ENCODE measurements around the gene BLTP2. TPM values are rescaled to one million over a fixed set of nuclear protein-coding genes. Genes with fewer than 3 reads are reported as not detected.

The BLTP2 gene
- polyA plus RNA-seq: 61.9 TPM
- long read RNA-seq, donor 1, partial matches to known transcripts: 0 of 4 reads
- long read RNA-seq, donor 1, other reads (novel, unspliced or antisense): 0 of 4 reads
- long read RNA-seq, donor 2, partial matches to known transcripts: 5 of 9 reads
- long read RNA-seq, donor 2, other reads (novel, unspliced or antisense): 0 of 9 reads
- long read RNA-seq, donor 3: 0 reads
- long read RNA-seq, donor 4, partial matches to known transcripts: 0 of 1 reads
- long read RNA-seq, donor 4, other reads (novel, unspliced or antisense): 0 of 1 reads
- long read RNA-seq, donor 5: 0 reads
- long read RNA-seq, donor 6, transcript KIAA0100-210 (11 exons, 1,582 nt): major isoform, 8 of 9 reads
- long read RNA-seq, donor 6, partial matches to known transcripts: 0 of 9 reads
- long read RNA-seq, donor 6, other reads (novel, unspliced or antisense): 0 of 9 reads
- long read RNA-seq, donor 7, partial matches to known transcripts: 2,212 of 2,312 reads
- long read RNA-seq, donor 7, other reads (novel, unspliced or antisense): 98 of 2,312 reads
- long read RNA-seq, donor 8, full-length matches to known transcripts: 8 of 8 reads
- long read RNA-seq, donor 8, partial matches to known transcripts: 0 of 8 reads
- long read RNA-seq, donor 8, other reads (novel, unspliced or antisense): 0 of 8 reads
- long read RNA-seq, donor 9, partial matches to known transcripts: 0 of 1 reads
- long read RNA-seq, donor 9, other reads (novel, unspliced or antisense): 0 of 1 reads
- long read RNA-seq, donor 10, partial matches to known transcripts: 5 of 6 reads
- long read RNA-seq, donor 10, other reads (novel, unspliced or antisense): 0 of 6 reads
- long read RNA-seq, donor 11, partial matches to known transcripts: 0 of 2 reads
- long read RNA-seq, donor 11, other reads (novel, unspliced or antisense): 0 of 2 reads

DNA sequence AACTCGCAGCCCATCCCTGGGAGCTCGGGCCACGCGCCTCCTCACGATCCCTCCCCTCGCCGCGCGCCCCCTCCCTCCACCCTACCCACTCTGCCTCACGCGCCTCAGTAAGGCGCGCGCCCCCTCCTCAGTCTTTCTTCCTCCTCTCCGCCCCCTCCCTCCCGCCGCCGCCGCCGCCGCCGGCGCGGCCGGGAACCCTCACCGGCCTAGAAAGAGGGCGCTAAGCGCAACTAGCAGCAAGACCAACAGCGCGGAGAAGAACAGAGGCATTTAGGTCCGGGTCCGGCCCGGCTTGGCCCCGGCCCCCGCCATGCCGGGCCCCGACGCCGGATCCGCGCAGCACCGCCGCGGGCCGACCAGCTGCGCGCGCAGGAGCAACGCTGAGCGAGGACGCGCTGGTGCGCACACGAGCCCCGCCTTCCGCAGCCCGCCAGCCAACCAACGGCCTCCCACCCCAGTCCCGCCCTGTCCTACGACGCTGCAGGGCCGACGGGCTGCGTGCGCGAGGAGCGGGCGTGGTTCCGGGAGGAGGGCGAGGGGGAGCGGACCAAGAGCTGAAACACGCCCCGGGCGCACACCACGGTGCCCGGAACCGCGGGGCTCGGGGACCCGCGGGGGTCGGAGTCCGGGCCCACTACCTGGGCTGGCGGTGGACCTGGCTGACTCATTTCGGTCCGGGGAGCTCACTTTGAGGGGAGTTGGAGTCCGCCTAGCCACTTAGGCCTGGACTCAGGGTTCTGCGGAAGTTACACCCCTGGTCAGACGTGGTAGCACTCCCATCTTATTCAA, at the start of gene BLTP2:
TSS of gene BLTP2 (minus strand) at position 372 of the 789 bp plus-strand sequence. CDS start at position 270, 102 bp downstream.
- Histone ChIP-seq H3K27ac (ENCODE audit: low read length) (peak within 1 kb of the TSS; percentile 94), H3K36me3 (ENCODE audit: control insufficient read depth, insufficient read depth, low read length) (peaks cover 38% of the 10 kb centered on the region), H3K27me3 (ENCODE audit: control insufficient read depth, insufficient read depth, low read length) (no peaks in the 10 kb centered on the region), H3K9me3 (ENCODE audit: control insufficient read depth, low read depth, low read length) (no peaks in the 10 kb centered on the region), H3K4me3 (ENCODE audit: low read length) (peak within 1 kb of the TSS; percentile 88), H3K4me1 (ENCODE audit: control insufficient read depth, insufficient read depth, low read length) (peaks cover 23% of the 10 kb centered on the region)
- DNase-seq: peak; percentile 98 to 99
- no CpG with 5 or more reads among the region's 89 CpGs for whole genome bisulfite sequencing (ENCODE audit: insufficient coverage, low lambda C conversion rate)

DNA sequence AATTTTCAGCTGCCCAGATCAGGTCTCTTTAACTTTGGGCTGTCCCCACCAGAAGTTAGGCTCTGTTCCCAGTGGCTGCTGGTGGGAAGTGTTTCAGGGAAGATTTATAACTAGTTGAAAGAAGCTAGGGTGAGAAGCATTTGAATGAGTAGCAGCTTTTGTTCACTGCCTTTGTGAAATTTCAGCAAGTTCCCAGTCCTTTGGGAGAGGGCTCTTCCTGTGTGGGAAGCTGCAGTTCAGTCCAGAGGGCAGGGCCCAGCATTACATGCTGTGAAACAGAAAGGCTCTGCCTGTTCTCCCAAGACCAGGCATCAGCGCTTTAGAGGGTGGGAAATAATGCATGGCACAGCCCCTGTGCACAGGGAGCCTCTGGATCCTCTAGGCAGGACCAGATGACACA, 48.9 kb upstream of the BLTP2 start:
- Histone ChIP-seq H3K4me1 (ENCODE audit: control insufficient read depth, insufficient read depth, low read length) (peaks cover 21% of the 10 kb centered on the region), H3K9me3 (ENCODE audit: control insufficient read depth, low read depth, low read length) (no peaks in the 10 kb centered on the region), H3K36me3 (ENCODE audit: control insufficient read depth, insufficient read depth, low read length) (peaks cover 87% of the 10 kb centered on the region), H3K27me3 (ENCODE audit: control insufficient read depth, insufficient read depth, low read length) (no peaks in the 10 kb centered on the region), H3K4me3 (ENCODE audit: low read length) (no peak overlapping the region), H3K27ac (ENCODE audit: low read length) (no peak overlapping the region)
- no CpG with 5 or more reads among the region's 1 CpG for WGBS (ENCODE audit: insufficient coverage, low lambda C conversion rate)
- DNase-seq: no peak

DNA sequence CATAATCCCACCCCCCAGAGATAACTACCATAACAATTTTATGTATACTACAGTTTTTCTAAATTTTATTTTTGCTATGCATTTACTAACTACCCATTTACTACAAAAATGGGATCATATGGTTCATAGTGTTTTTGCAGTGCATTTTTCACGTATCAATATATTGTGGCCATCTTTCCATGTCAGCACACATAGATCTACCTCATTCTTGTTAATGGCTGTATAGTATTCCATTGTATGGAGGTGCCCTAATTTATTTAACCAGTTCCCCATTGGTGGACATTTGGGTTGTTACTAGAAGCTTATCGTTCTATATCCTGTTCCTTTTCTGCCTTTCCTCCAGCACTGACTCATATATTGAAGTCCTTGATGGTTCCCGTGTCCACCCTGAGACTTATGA, 44.1 kb upstream of the BLTP2 start:
- DNase-seq: no peak
- WGBS (ENCODE audit: insufficient coverage, low lambda C conversion rate): 100% methylated on average over 2 of the region's 3 CpGs
- Histone ChIP-seq H3K9me3 (ENCODE audit: control insufficient read depth, low read depth, low read length) (no peaks in the 10 kb centered on the region), H3K36me3 (ENCODE audit: control insufficient read depth, insufficient read depth, low read length) (peaks cover 90% of the 10 kb centered on the region), H3K4me3 (ENCODE audit: low read length) (no peak overlapping the region), H3K4me1 (ENCODE audit: control insufficient read depth, insufficient read depth, low read length) (no peaks in the 10 kb centered on the region), H3K27ac (ENCODE audit: low read length) (no peak overlapping the region), H3K27me3 (ENCODE audit: control insufficient read depth, insufficient read depth, low read length) (no peaks in the 10 kb centered on the region)

DNA sequence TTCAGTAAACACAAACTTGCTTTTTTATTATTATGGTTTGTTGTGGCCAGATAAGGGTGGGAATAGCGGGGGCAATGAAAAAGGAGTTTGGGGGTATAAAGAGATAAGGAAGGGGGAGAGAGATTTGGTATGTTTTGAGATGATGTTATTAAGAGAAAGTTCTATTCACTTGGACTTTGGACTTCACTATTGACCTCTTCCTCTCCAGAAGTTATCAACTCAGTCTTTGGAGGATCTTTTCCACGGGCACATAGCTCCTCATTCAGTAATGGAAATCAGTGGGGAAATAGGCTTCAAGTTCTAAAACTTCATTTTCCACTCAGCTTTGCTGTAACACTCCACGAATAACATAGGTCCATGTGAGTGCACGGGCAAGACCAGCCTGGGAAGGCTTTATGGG, 43.5 kb upstream of the BLTP2 start:
- 75% methylated on average over 3 of the region's 4 CpGs for WGBS (ENCODE audit: insufficient coverage, low lambda C conversion rate)
- no peak for DNase-seq
- Histone ChIP-seq H3K27ac (ENCODE audit: low read length) (no peak overlapping the region), H3K4me3 (ENCODE audit: low read length) (no peak overlapping the region), H3K27me3 (ENCODE audit: control insufficient read depth, insufficient read depth, low read length) (no peaks in the 10 kb centered on the region), H3K9me3 (ENCODE audit: control insufficient read depth, low read depth, low read length) (no peaks in the 10 kb centered on the region), H3K4me1 (ENCODE audit: control insufficient read depth, insufficient read depth, low read length) (no peaks in the 10 kb centered on the region), H3K36me3 (ENCODE audit: control insufficient read depth, insufficient read depth, low read length) (peaks cover 88% of the 10 kb centered on the region)

DNA sequence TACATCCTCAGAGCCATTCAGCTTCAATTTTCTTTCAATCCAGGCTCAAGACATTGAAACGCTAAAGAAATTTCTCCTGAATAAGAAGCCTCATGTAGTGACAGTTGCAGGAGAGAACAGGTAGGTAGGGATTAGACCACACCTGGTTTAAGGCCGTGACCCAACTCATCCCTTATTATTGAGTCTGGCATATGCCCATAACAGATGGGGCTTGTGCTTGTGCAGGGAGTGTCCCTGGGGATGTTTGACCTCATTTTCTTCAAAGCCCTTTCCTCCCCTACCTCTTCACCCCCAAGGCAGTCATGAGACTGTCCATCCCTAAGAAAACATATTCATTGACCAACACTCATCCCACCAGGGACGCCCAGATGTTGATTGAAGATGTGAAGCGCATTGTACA, 41.3 kb upstream of the BLTP2 start:
- no peak for DNase-seq
- no CpG with 5 or more reads among the region's 4 CpGs for WGBS (ENCODE audit: insufficient coverage, low lambda C conversion rate)
- Histone ChIP-seq H3K27ac (ENCODE audit: low read length) (no peak overlapping the region), H3K27me3 (ENCODE audit: control insufficient read depth, insufficient read depth, low read length) (no peaks in the 10 kb centered on the region), H3K4me3 (ENCODE audit: low read length) (no peak overlapping the region), H3K36me3 (ENCODE audit: control insufficient read depth, insufficient read depth, low read length) (peaks cover 96% of the 10 kb centered on the region), H3K4me1 (ENCODE audit: control insufficient read depth, insufficient read depth, low read length) (no peaks in the 10 kb centered on the region), H3K9me3 (ENCODE audit: control insufficient read depth, low read depth, low read length) (no peaks in the 10 kb centered on the region)

DNA sequence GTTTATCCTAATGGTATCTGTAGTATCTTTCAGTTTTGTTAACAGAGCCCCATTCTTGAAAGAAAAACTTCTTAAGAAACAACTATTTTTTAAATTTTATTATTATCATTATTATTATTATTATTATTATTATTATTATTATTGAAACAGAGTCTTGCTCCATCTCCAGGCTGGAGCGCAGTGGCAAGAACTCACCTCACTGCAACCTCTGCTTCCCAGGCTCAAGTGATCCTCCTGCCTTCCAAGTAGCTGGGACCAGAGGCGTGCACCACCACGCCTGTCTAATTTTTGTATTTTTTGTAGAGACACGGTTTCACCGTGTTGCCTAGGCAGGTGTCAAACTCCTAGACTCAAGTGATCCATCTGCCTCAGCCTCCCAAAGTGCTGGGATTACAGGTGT, 40.4 kb upstream of the BLTP2 start:
- no peak for DNase-seq
- Histone ChIP-seq H3K36me3 (ENCODE audit: control insufficient read depth, insufficient read depth, low read length) (peaks cover 96% of the 10 kb centered on the region), H3K27ac (ENCODE audit: low read length) (no peak overlapping the region), H3K4me1 (ENCODE audit: control insufficient read depth, insufficient read depth, low read length) (no peaks in the 10 kb centered on the region), H3K9me3 (ENCODE audit: control insufficient read depth, low read depth, low read length) (no peaks in the 10 kb centered on the region), H3K27me3 (ENCODE audit: control insufficient read depth, insufficient read depth, low read length) (no peaks in the 10 kb centered on the region), H3K4me3 (ENCODE audit: low read length) (no peak overlapping the region)
- WGBS (ENCODE audit: insufficient coverage, low lambda C conversion rate): 100% methylated on average over 2 of the region's 5 CpGs

DNA sequence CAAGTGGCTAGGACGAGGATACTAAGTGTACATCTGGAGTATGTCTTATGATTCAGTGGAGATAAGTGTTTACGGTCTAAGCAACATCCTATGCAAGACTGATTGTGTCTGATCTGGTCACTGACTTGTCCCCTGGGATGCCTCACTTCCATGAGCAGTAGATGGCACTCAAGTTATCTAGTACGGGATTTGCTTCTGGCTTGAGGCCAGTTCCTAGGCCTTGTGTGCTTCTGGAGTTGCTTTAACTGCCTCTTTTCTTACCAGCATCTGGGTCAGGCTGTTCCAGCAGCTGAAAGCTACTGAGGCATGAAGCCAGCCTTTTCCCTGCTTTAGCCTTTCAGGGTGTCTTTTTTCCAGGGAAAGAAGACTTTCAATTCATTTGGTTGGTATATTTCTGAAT, 40.0 kb upstream of the BLTP2 start:
- Histone ChIP-seq H3K27me3 (ENCODE audit: control insufficient read depth, insufficient read depth, low read length) (no peaks in the 10 kb centered on the region), H3K36me3 (ENCODE audit: control insufficient read depth, insufficient read depth, low read length) (peaks cover 92% of the 10 kb centered on the region), H3K4me3 (ENCODE audit: low read length) (no peak overlapping the region), H3K4me1 (ENCODE audit: control insufficient read depth, insufficient read depth, low read length) (no peaks in the 10 kb centered on the region), H3K27ac (ENCODE audit: low read length) (no peak overlapping the region), H3K9me3 (ENCODE audit: control insufficient read depth, low read depth, low read length) (no peaks in the 10 kb centered on the region)
- WGBS (ENCODE audit: insufficient coverage, low lambda C conversion rate): 40% methylated on average over 1 of the region's 3 CpGs
- DNase-seq: peak; percentile 52 to 61

DNA sequence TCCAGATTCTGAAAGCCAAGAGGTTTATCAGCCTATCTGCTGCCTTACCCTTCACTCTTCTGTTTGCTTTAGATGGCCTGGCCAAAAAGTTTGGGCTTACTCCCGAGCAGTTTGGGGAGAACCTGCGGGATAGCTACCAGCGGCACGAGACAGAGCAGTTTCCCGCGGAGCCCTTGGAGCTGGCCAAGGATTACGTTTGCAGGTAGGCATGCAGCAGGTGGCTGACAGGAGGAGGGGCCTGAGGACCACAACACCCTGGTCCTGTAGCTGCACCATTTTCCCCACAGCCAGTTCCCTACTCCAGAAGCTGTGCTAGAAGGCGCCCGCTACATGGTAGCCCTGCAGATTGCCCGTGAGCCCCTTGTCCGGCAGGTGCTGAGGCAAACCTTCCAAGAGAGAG, 37.7 kb upstream of the BLTP2 start:
- Histone ChIP-seq H3K4me3 (ENCODE audit: low read length) (no peak overlapping the region), H3K9me3 (ENCODE audit: control insufficient read depth, low read depth, low read length) (no peaks in the 10 kb centered on the region), H3K27ac (ENCODE audit: low read length) (no peak overlapping the region), H3K27me3 (ENCODE audit: control insufficient read depth, insufficient read depth, low read length) (no peaks in the 10 kb centered on the region), H3K4me1 (ENCODE audit: control insufficient read depth, insufficient read depth, low read length) (no peaks in the 10 kb centered on the region), H3K36me3 (ENCODE audit: control insufficient read depth, insufficient read depth, low read length) (peaks cover 90% of the 10 kb centered on the region)
- DNase-seq: no peak
- WGBS (ENCODE audit: insufficient coverage, low lambda C conversion rate): 100% methylated on average over 1 of the region's 11 CpGs

DNA sequence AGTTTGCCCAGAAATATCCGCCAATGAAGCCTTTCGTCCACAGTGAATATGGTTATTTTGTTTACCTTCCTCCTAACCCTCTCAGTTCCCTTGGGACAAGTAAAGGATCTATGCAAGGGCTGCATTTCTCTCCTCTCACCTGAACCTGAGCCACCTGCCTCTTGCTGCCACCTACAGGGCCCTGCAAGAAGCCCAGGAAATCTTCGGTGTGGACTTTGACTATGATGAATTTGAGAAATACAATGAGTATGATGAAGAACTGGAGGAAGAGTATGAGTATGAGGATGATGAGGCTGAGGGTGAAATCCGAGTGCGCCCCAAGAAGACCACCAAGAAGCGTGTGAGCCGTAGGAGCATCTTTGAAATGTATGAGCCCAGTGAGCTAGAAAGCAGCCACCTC, 31.0 kb upstream of the BLTP2 start:
- no peaks in the 10 kb centered on the region for H3K27me3 ChIP-seq (ENCODE audit: control insufficient read depth, insufficient read depth, low read length)
- H3K27ac ChIP-seq (ENCODE audit: low read length): no peak overlapping the region
- DNase-seq: peak; percentile 19 to 23
- H3K9me3 ChIP-seq (ENCODE audit: control insufficient read depth, low read depth, low read length): no peaks in the 10 kb centered on the region
- no peaks in the 10 kb centered on the region for H3K4me1 ChIP-seq (ENCODE audit: control insufficient read depth, insufficient read depth, low read length)
- no peak overlapping the region for H3K4me3 ChIP-seq (ENCODE audit: low read length)
- 92% methylated on average over 2 of the region's 7 CpGs for WGBS (ENCODE audit: insufficient coverage, low lambda C conversion rate)
- peaks cover 92% of the 10 kb centered on the region for H3K36me3 ChIP-seq (ENCODE audit: control insufficient read depth, insufficient read depth, low read length)

DNA sequence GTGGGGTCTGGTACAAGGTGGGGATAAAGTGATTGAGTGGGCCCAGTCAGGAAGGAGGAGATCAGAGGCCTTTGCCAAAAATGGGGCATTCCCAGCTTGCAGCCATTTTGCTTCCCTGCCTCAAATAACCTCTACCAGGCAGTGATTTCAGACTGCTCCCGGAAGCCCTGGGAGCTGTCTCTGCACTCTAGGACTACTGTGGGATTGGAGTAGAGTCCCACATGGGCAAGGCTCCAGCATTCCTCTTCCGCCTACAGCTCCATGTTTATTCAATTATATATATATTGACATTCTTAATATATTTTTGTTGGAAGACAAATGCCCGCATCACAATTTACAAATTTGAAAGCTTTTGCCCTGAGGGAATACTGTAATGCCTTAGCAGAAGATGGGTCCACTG, 30.5 kb upstream of the BLTP2 start:
- WGBS (ENCODE audit: insufficient coverage, low lambda C conversion rate): no CpG with 5 or more reads among the region's 3 CpGs
- Histone ChIP-seq H3K27me3 (ENCODE audit: control insufficient read depth, insufficient read depth, low read length) (no peaks in the 10 kb centered on the region), H3K9me3 (ENCODE audit: control insufficient read depth, low read depth, low read length) (no peaks in the 10 kb centered on the region), H3K27ac (ENCODE audit: low read length) (no peak overlapping the region), H3K36me3 (ENCODE audit: control insufficient read depth, insufficient read depth, low read length) (peaks cover 90% of the 10 kb centered on the region), H3K4me1 (ENCODE audit: control insufficient read depth, insufficient read depth, low read length) (no peaks in the 10 kb centered on the region), H3K4me3 (ENCODE audit: low read length) (no peak overlapping the region)
- DNase-seq: no peak
